Caki2 (cell line): Measurements from ENCODE around the gene ANAPC13. TPM values are rescaled to one million over a fixed set of nuclear protein-coding genes. Genes with fewer than 3 reads are reported as not detected.
A peak's percentile ranks its signal among the peaks of the same experiment; 100 is the strongest.

Experiments
- DNase-seq: peaks from one replicate; pipeline ENCODE4 v3.0.0-alpha.2; 2015; ENCODE audit warnings: low read depth
- in situ Hi-C: cut with HindIII; loops from 2 replicates; pipeline ENCODE4 v1.10.0; 2016; ENCODE audit warnings: low sequenced_read_pairs, low pct_unique_long_range_greater_than_20kb, mixed read lengths
- total RNA-seq: library from RNA; depleted of rRNA; stranded (reverse); fragments of >200 nt; shearing (Covaris generic); gene quantifications from 2 replicates; pipeline ENCODE4 v1.2.3, GENCODE V29; 2014; ENCODE audit warnings: low replicate concordance; rRNA removed

Gene ANAPC13, protein sequence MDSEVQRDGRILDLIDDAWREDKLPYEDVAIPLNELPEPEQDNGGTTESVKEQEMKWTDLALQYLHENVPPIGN
- 88.1 and 105 TPM in 2 replicates for total RNA-seq

DNA sequence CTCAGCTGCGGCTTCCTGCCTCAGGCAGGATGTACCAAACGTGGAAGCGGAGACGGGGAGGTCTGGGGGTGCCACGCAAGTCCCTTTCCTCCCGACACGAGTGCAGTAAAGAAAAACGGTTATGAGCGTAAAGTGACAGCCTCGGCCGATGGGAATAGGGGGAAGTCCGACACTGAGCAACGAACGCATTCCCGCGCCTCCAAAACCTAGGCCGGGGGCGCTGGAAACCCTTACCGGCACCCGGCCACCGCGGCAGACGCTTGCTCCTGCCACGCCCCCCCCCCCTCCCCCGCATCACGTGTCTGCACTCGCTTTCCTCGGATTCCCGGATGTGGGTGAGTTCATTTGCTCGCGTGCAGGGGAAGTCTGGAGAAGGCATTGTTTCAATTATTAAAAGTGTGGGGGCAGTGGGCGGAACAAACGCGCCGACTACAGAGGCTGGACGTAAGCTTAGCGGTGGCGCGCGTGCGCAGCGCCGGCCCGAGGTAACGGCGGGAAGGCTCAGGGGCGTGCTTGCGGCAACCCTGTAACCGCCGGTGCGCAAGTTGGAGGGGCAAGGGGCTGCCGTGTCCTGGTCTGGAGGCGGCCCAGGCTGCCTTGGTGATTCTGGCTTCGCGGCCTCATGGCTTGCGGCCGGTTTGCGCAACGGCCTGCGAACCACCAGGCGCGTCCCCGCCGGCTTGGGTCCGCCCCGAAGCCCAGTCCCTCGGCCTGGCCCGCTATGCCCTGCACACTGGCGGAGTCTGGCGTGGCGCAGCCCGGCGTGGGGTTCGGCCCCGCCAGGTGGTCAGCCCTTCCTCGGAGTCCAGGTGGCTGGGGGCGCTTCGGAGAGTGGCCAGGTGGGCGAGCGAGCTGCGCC is at the start of gene ANAPC13, which contains the start of gene CEP63:
ANAPC13 (minus strand) TSS at position 268 of the 859 bp plus-strand sequence. CDS start 3,081 bp downstream, outside the sequence.
CEP63 (plus strand) TSS at position 340 of the 859 bp plus-strand sequence. CDS start 9,264 bp downstream, outside the sequence.
- DNase-seq, result peak; percentile 98
- in situ Hi-C loops, result no loop called here

GRCh38 chr3:134535186-134535970 is 49.6 kb upstream of the ANAPC13 start:
- in situ Hi-C loops, result no loop called here
- no peak for DNase-seq

DNA sequence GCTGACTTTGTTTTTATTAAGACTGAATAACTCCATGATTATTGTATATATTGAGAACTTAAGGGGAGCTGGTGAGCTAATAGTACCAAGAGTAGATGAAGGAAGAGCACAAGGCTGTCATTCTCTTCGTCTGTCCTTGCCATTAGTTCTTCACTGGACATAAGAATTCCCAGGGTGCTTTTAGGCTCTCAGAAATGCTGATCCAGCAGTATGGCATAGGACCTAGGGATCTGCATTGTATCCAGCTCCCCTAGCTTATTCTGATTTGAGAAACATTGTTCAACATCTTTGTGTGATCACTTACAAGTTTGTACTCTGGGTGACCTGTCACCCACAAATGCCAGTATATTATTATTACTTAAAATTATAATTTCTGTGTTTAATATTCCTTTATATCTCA is 47.7 kb upstream of the ANAPC13 start:
- in situ Hi-C loops, result no loop called here
- DNase-seq, result no peak

DNA sequence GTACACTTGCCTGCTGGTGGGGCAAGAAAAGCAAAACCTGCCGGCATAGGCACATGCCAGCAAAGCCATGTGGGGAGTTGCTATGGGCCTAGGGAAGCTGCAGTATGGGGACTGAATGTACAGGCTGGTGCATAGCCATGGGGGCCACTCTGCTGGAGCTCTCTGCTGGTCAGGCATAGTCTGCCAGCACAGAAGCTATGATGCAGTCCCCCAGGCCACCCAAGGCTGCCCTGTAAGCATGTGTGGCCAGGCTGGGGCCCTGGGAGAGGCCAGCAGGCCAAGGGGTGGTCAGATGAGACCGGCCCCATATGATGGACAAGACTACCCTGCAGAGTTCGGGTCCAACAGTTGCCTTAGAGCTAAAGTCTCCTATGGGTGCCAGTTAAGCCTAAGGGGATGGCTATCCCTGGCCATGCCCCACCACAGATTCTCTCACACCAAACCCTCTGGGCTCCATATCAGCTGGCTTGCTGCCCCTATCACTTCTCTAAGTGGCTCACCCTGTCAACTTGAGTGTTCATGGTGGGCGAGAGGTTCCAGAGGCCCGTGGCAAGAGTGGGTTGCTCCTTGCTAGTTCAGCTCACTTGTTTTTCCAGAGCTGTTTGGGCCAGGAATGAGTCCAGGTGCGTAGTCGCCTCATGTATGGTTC is 41.9 kb upstream of the ANAPC13 start:
- in situ Hi-C loops, result no loop called here
- DNase-seq, result no peak

DNA sequence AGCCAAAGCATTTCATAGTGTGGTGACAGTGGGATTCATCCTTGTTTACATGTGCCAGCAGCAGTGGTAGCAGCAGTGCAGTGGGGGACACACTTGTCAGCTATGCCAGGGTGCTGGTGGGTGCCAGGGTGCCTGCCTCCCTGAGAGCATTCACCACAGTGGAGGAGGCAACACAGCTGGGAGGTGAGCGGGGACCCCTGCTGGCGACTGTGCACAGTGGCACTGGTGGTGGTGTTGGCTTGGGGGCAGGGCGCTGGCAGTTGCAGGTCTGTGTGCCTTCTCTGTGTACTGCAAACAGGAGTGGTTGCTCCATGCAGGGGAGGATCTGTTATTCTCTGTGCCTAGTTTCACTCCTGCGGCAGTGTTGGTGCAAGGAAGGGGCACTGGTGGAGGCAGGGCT is 41.3 kb upstream of the ANAPC13 start:
- DNase-seq, result no peak
- in situ Hi-C loops, result no loop called here

GRCh38 chr3:134526319-134526718 is 40.5 kb upstream of the ANAPC13 start:
- in situ Hi-C loops, result no loop called here
- no peak for DNase-seq

DNA sequence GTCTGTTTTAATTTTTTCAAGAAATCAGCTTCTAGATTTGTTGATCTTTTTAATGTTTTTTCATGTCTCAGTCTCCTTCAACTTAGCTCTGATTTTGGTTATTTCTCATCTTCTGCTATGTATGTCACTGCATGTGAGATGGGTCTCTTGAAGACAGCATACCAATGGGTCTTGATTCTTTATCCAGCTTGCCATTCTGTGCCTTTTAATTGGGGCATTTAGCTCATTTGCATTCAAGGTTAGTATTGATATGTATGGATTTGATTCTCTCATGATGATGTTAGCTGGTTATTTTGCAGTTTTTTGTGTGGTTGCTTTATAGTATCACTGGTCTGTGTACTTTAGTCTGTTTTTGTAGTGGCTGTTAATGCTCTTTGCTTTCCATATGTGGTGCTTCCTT is 39.5 kb upstream of the ANAPC13 start:
- no peak for DNase-seq
- in situ Hi-C loops, result no loop called here

- in situ Hi-C loops, result no loop called here
- no peak for DNase-seq
Observed at GRCh38 chr3:134522541-134522940, 36.8 kb upstream of the ANAPC13 start.

DNA sequence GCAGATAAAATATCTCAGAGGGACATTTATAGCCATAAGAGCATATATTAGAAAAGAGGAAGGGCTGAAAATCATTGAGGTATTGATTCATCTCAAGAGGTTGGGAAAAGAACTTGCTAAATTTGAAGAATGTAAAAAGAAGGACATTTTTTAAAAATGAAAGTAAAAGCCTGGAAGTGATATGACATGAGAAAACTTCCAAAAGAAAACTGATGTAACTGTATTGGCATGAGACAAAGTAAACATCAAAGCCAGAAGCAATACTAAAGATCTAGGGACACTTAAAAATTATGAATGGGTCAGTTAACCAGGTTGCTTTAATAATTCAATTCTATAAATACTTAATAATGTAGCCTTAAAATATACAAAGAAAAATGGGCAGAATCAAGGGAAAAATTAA is 32.0 kb upstream of the ANAPC13 start:
- in situ Hi-C loops, result loop anchor here (5.0 kb wide), 1 partner anchor 40 kb away; no protein-coding TSS in a partner anchor
- DNase-seq, result no peak

DNA sequence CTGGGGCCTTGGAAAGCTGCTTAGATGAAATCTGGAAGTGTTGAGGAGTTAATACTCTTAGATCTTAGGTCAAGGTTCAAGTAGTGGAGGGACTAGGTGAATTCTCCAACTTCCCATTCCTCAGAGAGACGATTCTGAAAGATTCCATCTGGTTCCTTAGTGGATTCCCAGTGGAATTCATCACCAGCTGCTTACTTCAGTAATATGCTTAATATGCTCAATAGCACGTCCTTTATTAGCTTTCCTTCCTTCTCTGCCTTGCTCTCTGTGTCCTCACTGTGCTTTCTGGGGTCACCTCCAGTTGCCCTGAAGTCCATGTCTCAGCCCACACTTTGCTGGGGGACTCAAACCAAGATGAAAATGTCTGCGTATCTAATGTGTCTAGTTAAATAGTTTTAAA is 31.1 kb upstream of the ANAPC13 start:
- in situ Hi-C loops, result loop anchor here (5.0 kb wide), 1 partner anchor 40 kb away; no protein-coding TSS in a partner anchor
- DNase-seq, result no peak

- DNase-seq, result no peak
- in situ Hi-C loops, result no loop called here
Observed at GRCh38 chr3:134511500-134511899, 25.7 kb upstream of the ANAPC13 start.

DNA sequence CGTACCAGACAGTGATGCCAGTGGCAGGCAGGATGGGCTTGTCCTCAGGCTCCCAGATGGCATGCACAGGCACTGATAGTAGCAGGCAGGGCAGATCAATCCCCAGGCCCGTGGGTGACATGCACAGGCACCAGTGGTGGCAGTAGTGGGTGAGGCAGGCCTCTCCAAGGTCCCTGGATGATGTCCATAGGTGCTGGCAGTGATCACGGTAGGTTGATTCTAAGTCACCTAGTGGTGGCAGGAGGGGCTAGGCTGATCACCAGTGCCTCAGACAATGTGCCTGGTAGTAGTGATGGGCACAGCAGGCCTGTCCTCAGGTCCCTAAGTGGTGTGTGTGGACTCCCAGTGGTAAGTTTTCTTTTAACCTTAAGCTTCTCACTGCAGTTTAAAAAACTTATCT is 19.7 kb upstream of the ANAPC13 start:
- in situ Hi-C loops, result no loop called here
- DNase-seq, result no peak

DNA sequence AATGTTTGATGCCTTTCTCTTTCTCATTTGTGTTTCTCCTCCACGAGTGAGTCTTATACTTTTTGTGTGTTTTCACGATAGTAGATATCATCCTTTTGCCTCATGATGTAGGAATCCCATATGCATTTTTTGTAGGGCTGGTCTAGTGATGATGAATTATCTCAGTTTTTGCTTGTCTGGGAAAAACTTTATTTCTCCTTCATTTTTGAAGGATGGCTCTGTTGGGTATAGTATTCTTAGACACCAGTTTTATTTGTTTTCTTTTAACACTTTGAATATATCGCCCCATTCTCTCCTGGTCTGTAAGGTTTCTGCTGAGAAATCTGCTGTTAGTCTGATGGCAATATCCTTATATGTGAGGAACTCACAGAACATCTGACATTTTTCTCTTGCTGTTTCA is 18.3 kb upstream of the ANAPC13 start:
- in situ Hi-C loops, result no loop called here
- no peak for DNase-seq

- DNase-seq, result no peak
- in situ Hi-C loops, result no loop called here
Observed at GRCh38 chr3:134503266-134503665, 17.5 kb upstream of the ANAPC13 start.

DNA sequence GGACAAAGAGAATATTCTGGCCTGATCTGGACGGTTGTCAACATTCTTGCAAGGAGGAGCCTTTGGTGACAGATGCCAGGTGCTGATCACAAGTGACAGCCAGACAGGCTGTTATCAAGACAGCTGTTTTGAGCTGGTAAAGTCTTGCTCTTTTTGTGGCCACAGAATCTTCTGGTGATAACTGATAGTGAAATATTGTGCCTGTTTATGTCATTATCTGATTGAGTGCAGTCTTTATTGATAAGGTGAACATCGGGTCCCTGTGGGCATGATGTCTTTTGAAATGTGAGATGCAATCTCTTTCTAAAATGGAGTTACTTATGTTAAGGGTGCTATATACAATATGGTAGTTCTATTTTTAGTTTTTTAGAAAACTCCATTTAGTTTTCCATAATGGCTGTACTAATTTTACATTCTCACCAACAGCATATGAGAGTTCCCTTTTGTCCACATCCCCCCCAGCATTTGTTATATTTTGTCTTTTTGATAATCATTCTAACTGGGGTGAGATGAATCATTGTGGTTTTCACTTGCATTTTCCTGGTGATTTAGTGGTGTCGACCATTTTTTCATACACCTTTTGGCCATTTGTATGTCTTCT is 10.8 kb upstream of the ANAPC13 start:
- DNase-seq, result no peak
- in situ Hi-C loops, result no loop called here

- DNase-seq, result no peak
- in situ Hi-C loops, result no loop called here
Observed at GRCh38 chr3:134495980-134496379, 10.2 kb upstream of the ANAPC13 start.

DNA sequence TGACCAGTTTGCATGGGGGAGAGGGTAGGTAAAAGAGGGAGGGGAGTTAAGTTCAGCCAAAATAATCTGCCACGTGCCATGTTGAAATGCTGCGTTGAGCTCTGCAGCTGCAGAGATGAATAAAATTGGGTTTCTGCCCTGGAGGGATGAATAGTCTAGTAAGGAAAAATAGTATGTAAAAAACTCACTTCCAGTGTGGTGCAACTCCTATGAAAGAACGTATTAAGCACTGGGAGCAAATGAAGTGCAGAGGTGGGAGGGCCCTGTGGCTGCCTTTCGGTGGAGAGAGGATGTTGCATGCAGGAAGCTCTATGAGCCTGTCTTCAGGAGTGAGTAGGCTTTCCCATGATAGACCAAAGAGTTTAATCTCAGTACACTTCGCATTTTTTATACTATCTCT is 8.7 kb upstream of the ANAPC13 start:
- DNase-seq, result no peak
- in situ Hi-C loops, result no loop called here

- no peak for DNase-seq
- in situ Hi-C loops, result no loop called here
Observed at GRCh38 chr3:134487406-134487805, 1.6 kb upstream of the ANAPC13 start.
